KG1 (cell line): ENCODE measurements around the gene ADPGK.
A peak's percentile ranks its signal among the peaks of the same experiment; 100 is the strongest.
"Not testable (repeated sequence)": the region's sequence is repeated elsewhere in the genome, so short reads cannot be mapped to it uniquely, and the experiment has no call there.

Experiments
- DNase-seq: peaks from one replicate; lab custom pipeline; 2025; lab: John Stamatoyannopoulos, UW

ADPGK gene

GRCh38 chr15:72783640-72784455 lies at the start of gene ADPGK:
TSS of gene ADPGK (minus strand) at chr15:72783758. CDS start at chr15:72783691, 67 bp downstream.
- DNase-seq = peak; percentile 97

GRCh38 chr15:72827226-72827625 lies 43.7 kb upstream of the ADPGK start:
- no peak for DNase-seq

GRCh38 chr15:72826611-72827010 lies 43.1 kb upstream of the ADPGK start:
- no peak for DNase-seq

GRCh38 chr15:72825829-72826228 lies 42.3 kb upstream of the ADPGK start:
- DNase-seq = no peak

GRCh38 chr15:72824781-72825180 lies 41.2 kb upstream of the ADPGK start:
- no peak for DNase-seq

- DNase-seq = no peak
Measured at GRCh38 chr15:72824112-72824511, 40.6 kb upstream of the ADPGK start.

- no peak for DNase-seq
Measured at GRCh38 chr15:72820278-72820677, 36.7 kb upstream of the ADPGK start.

GRCh38 chr15:72818632-72819031 lies 35.1 kb upstream of the ADPGK start:
- no peak for DNase-seq

GRCh38 chr15:72813345-72814004 lies 29.9 kb upstream of the ADPGK start:
- no peak for DNase-seq

GRCh38 chr15:72809329-72809728 lies 25.8 kb upstream of the ADPGK start:
- DNase-seq = no peak

- DNase-seq = not testable (repeated sequence)
Measured at GRCh38 chr15:72807346-72807745, 23.8 kb upstream of the ADPGK start.

- DNase-seq = no peak
Measured at GRCh38 chr15:72803006-72803405, 19.4 kb upstream of the ADPGK start.

GRCh38 chr15:72801590-72802325 lies 18.2 kb upstream of the ADPGK start:
- no peak for DNase-seq

- DNase-seq = no peak
Measured at GRCh38 chr15:72800833-72801481, 17.4 kb upstream of the ADPGK start.

- no peak for DNase-seq
Measured at GRCh38 chr15:72797834-72798233, 14.3 kb upstream of the ADPGK start.

GRCh38 chr15:72797338-72797689 lies 13.8 kb upstream of the ADPGK start:
- DNase-seq = no peak

GRCh38 chr15:72796515-72797337 lies 13.2 kb upstream of the ADPGK start:
- DNase-seq = no peak

- no peak for DNase-seq
Measured at GRCh38 chr15:72796210-72796514, 12.6 kb upstream of the ADPGK start.

GRCh38 chr15:72793766-72794660 lies 10.5 kb upstream of the ADPGK start:
- no peak for DNase-seq

- no peak for DNase-seq
Measured at GRCh38 chr15:72792431-72792830, 8.9 kb upstream of the ADPGK start.
